GM20000 (cell line): ENCODE measurements around the gene LCP2.

Experiments
- DNase-seq: peaks from one replicate; pipeline ENCODE4 v3.0.0; 2012; ENCODE audit warnings: low spot score
- CTCF ChIP-seq: IDR thresholded peaks from 2 replicates; pipeline ENCODE4 v1.5.1; 2012; ENCODE audit warnings: mild to moderate bottlenecking, control low read depth; ENCODE audit errors: extremely low read depth, missing control alignments

Gene LCP2

GRCh38 chr5:170235876-170236864 lies 61.4 kb downstream of the LCP2 start:
- no peak for DNase-seq
- TF ChIP-seq CTCF, result no peak

- no peak for TF ChIP-seq CTCF
- no peak for DNase-seq
Measured at GRCh38 chr5:170233358-170233892, 64.2 kb downstream of the LCP2 start.

GRCh38 chr5:170232786-170233185 lies 64.8 kb downstream of the LCP2 start, which contains the start of gene C5orf58:
Gene C5orf58 (plus strand): TSS chr5:170232985. CDS start chr5:170234977, 1,992 bp downstream.
- TF ChIP-seq CTCF, result no peak
- DNase-seq, result no peak

GRCh38 chr5:170228762-170229435 lies 68.7 kb downstream of the LCP2 start:
- no peak for TF ChIP-seq CTCF
- no peak for DNase-seq

GRCh38 chr5:170226661-170227060 lies 70.9 kb downstream of the LCP2 start:
- no peak for TF ChIP-seq CTCF
- no peak for DNase-seq

- DNase-seq, result no peak
- no peak for TF ChIP-seq CTCF
Measured at GRCh38 chr5:170226129-170226615, 71.4 kb downstream of the LCP2 start.
